ENCODE results near the gene MYO5C.

DNA sequence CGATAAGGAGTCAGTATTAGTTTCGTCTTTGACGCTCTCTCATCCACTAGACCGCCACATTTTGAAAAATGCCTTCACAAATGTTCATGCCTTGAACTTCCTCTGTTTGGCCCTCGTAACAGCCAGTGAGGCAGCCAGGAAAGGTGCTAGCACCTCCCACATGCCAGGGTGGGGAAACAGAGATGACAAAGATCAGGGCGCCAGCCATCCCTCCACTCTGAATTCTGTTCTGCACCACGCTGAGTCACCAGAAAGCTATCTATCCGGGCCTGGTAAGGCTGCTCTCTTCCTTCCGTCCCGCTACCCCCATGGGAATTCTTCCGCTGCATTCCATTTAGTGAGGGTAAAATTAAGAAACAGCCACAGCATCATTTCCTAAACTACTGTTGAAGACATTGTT, 151.7 kb downstream of the MYO5C start:
- no peak for TF ChIP-seq ZFX (IDR thresholded peaks at IDR 0.05)
- no peak for TF ChIP-seq CTCF (conservative IDR thresholded peaks at IDR 0.05)
